Measurements from ENCODE around the gene WDR41.

The WDR41 gene

GRCh38 chr5:77409870-77410621, 82.1 kb downstream of the WDR41 start:
- no peak for DNase-seq (ENCODE audit: low read depth)
- TF ChIP-seq CTCF (IDR thresholded peaks at IDR 0.05; ENCODE audit: insufficient read depth, low read depth, low read length, missing control alignments): no peak
- H3K4me3 ChIP-seq (ENCODE audit: low read length): no peak overlapping the region

- no peak for DNase-seq (ENCODE audit: low read depth)
- no peak overlapping the region for H3K4me3 ChIP-seq (ENCODE audit: low read length)
- no peak for TF ChIP-seq CTCF (IDR thresholded peaks at IDR 0.05; ENCODE audit: insufficient read depth, low read depth, low read length, missing control alignments)
Observed at GRCh38 chr5:77407152-77407551, 85.0 kb downstream of the WDR41 start.

GRCh38 chr5:77402796-77403195, 89.3 kb downstream of the WDR41 start:
- DNase-seq (ENCODE audit: low read depth): no peak
- no peak overlapping the region for H3K4me3 ChIP-seq (ENCODE audit: low read length)
- no peak for TF ChIP-seq CTCF (IDR thresholded peaks at IDR 0.05; ENCODE audit: insufficient read depth, low read depth, low read length, missing control alignments)

GRCh38 chr5:77400645-77401044, 91.5 kb downstream of the WDR41 start:
- TF ChIP-seq CTCF (IDR thresholded peaks at IDR 0.05; ENCODE audit: insufficient read depth, low read depth, low read length, missing control alignments): no peak
- no peak overlapping the region for H3K4me3 ChIP-seq (ENCODE audit: low read length)
- DNase-seq (ENCODE audit: low read depth): no peak

GRCh38 chr5:77398896-77399295, 93.2 kb downstream of the WDR41 start:
- H3K4me3 ChIP-seq (ENCODE audit: low read length): no peak overlapping the region
- no peak for DNase-seq (ENCODE audit: low read depth)
- TF ChIP-seq CTCF (IDR thresholded peaks at IDR 0.05; ENCODE audit: insufficient read depth, low read depth, low read length, missing control alignments): no peak

- DNase-seq (ENCODE audit: low read depth): no peak
- TF ChIP-seq CTCF (IDR thresholded peaks at IDR 0.05; ENCODE audit: insufficient read depth, low read depth, low read length, missing control alignments): no peak
- H3K4me3 ChIP-seq (ENCODE audit: low read length): no peak overlapping the region
Observed at GRCh38 chr5:77398458-77398857, 93.7 kb downstream of the WDR41 start.

- H3K4me3 ChIP-seq (ENCODE audit: low read length): no peak overlapping the region
- DNase-seq (ENCODE audit: low read depth): no peak
- TF ChIP-seq CTCF (IDR thresholded peaks at IDR 0.05; ENCODE audit: insufficient read depth, low read depth, low read length, missing control alignments): no peak
Observed at GRCh38 chr5:77397686-77398292, 94.3 kb downstream of the WDR41 start.
